ENCODE results near the gene SPG11. TPM values are rescaled to one million over a fixed set of nuclear protein-coding genes. Genes with fewer than 3 reads are reported as not detected.

Gene SPG11
- total and polyA plus RNA-seq, 2 of the 13 experiments (the other 11 are each of a cell fraction or from before 2014, with no cell fraction given): 31.5 to 40.7 TPM

GRCh38 chr15:44536302-44536961 lies 127.0 kb downstream of the SPG11 start (continued):
- TF ChIP-seq ATF6 (CRISPR knock-in tag; conservative IDR thresholded peaks at IDR 0.05): no peak
- no peak for TF ChIP-seq GABPA (IDR thresholded peaks at IDR 0.05; ENCODE audit: low read depth, low read length)
- TF ChIP-seq GABPA (CRISPR knock-in tag; IDR thresholded peaks at IDR 0.05; ENCODE audit: low read depth): peak; percentile 45; the same call in 1 of the 2 replicates
- TF ChIP-seq IRF2 (CRISPR knock-in tag; IDR thresholded peaks at IDR 0.05): 0 out of 2 replicates have a peak, but pooled peaks have one; percentile 62
- no peak for TF ChIP-seq HMG20A (CRISPR knock-in tag; IDR thresholded peaks at IDR 0.05; ENCODE audit: borderline replicate concordance)
- no peak for TF ChIP-seq WIZ (CRISPR knock-in tag; IDR thresholded peaks at IDR 0.05)
- TF ChIP-seq HBP1 (CRISPR knock-in tag; IDR thresholded peaks at IDR 0.05; ENCODE audit: low read depth): no peak
- peak; percentile 70; the same call in 1 of the 2 replicates for TF ChIP-seq THAP7 (CRISPR knock-in tag; IDR thresholded peaks at IDR 0.05)
- TF ChIP-seq CBX2 (IDR thresholded peaks at IDR 0.05; ENCODE audit: low read depth, low read length): no peak
- no peak for TF ChIP-seq CBX2 (CRISPR knock-in tag; IDR thresholded peaks at IDR 0.05; ENCODE audit: low read depth)
- no peak for TF ChIP-seq NFATC3 (CRISPR knock-in tag; IDR thresholded peaks at IDR 0.05)
- TF ChIP-seq MNT (IDR thresholded peaks at IDR 0.05): no peak
- TF ChIP-seq FLYWCH1 (CRISPR knock-in tag; IDR thresholded peaks at IDR 0.05): no peak
- no peak for TF ChIP-seq CAMTA2 (CRISPR knock-in tag; IDR thresholded peaks at IDR 0.05; ENCODE audit: borderline replicate concordance)
- peak; percentile 51; the same call in 1 of the 2 replicates for TF ChIP-seq TFDP1 (CRISPR knock-in tag; IDR thresholded peaks at IDR 0.05; ENCODE audit: borderline replicate concordance)
- TF ChIP-seq HNRNPL (IDR thresholded peaks at IDR 0.05; ENCODE audit: low read depth, low read length): peak; percentile 85
- peak; percentile 4; the same call in 1 of the 2 replicates for TF ChIP-seq HDAC2 (CRISPR knock-in tag; IDR thresholded peaks at IDR 0.05)
- TF ChIP-seq RNF2 (conservative IDR thresholded peaks at IDR 0.05; ENCODE audit: low read depth): no peak
- TF ChIP-seq GATAD1 (CRISPR knock-in tag; IDR thresholded peaks at IDR 0.05): 0 out of 2 replicates have a peak, but pooled peaks have one; percentile 40
- TF ChIP-seq ZNF597 (CRISPR knock-in tag; IDR thresholded peaks at IDR 0.05): no peak
- TF ChIP-seq ZBTB7A (CRISPR knock-in tag; IDR thresholded peaks at IDR 0.05): peak; percentile 86
- TF ChIP-seq PHF20 (CRISPR knock-in tag; IDR thresholded peaks at IDR 0.05): peak; percentile 21; the same call in 1 of the 2 replicates
- no peak for TF ChIP-seq NR3C1 (CRISPR knock-in tag; IDR thresholded peaks at IDR 0.05)
- no peak for TF ChIP-seq SNAPC2 (CRISPR knock-in tag; IDR thresholded peaks at IDR 0.05)
